GM18507 (cell line): ENCODE data around the gene BNIP1.

Experiments
- DNase-seq: peaks from one replicate; pipeline ENCODE4 v3.0.0; 2011; ENCODE audit warnings: low read depth; ENCODE audit not compliant: insufficient read length; ENCODE audit errors: extremely low spot score
- FAIRE-seq: peaks from 2 replicates; lab custom pipeline; 2011; peaks lifted over from hg19 to GRCh38; lab: Jason Lieb, UNC

Gene BNIP1

DNA sequence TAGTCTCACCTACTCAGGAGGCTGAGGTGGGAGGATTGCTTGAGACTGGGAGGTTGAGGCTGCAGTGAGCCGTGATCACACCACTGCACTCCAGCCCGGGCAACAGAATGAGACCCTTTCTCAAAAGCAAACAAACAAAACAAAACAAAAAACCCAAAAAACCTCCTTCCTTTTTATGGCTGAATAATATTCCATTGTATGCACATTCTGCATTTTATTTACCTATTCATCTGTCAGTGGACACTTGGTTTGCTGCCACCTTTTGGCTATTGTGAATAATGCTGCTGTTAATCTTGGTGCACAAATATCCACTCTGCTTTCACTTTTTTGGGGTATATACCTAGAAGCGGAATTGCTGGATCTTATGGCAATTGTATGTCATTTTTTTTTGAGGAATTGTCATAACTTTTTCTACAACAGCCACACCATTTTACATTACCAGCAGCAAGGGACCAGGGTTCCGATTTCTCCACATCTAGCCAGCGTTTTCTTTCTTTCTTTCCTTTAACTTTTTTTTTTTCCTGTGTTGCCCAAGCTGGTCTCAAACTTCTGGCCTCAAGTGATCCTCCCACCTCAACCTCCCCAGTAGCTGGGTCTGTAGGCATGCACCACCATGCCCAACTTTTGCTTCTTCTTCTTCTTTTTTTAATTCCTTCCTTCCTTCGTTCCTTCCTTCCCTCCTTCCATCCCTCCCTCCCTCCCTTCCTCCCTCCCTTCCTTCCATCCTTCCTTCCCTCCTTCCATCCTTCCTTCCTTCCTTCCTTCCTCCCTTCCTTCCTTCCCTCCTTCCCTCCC is 60.1 kb downstream of the BNIP1 start:
- FAIRE-seq (peak; percentile 69), DNase-seq (no peak)

- DNase-seq (no peak), FAIRE-seq (no peak)
These were observed 61.6 kb downstream of the BNIP1 start for GRCh38 chr5:173205916-173206315.

DNA sequence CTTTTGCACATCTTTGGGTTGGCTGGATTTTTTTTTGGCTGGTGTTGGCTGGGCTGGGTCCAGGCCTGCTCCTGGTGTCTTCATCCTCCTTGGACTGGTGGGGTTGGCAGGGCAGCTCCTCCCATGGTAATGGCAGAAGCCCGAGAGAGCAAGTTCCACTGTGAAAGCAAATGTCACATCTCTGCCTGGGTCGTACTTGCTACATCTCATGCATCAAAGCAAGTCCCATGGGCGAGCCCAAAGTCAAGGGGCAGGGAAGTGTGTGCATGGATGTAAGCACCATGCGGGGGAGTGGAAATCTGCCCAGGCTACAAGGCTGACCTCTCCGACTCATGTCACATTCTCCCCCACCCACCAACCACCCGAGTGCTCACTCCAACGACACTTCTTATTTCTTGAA is 64.0 kb downstream of the BNIP1 start:
- FAIRE-seq (no peak), DNase-seq (no peak)

- FAIRE-seq (no peak), DNase-seq (no peak)
These were observed 66.5 kb downstream of the BNIP1 start for GRCh38 chr5:173210877-173211276.

GRCh38 chr5:173211284-173211683 is 67.0 kb downstream of the BNIP1 start:
- FAIRE-seq (no peak), DNase-seq (no peak)

GRCh38 chr5:173213236-173213933 is 69.1 kb downstream of the BNIP1 start:
- FAIRE-seq (no peak), DNase-seq (no peak)
